C4-2B (cell line): ENCODE data around the gene PMCH.
"Not testable (repeated sequence)": the region's sequence is repeated elsewhere in the genome, so short reads cannot be mapped to it uniquely, and the experiment has no call there.

Source experiments
- H3K27ac ChIP-seq: fragments of 450-650 bp; 2 replicates; pipeline ENCODE4 v1.5.1; 2017
- CTCF ChIP-seq: fragments of 450-650 bp; conservative IDR thresholded peaks from 2 replicates; pipeline ENCODE4 v1.5.1; 2017; ENCODE audit warnings: mild to moderate bottlenecking
- ZFX ChIP-seq: fragments of 450-650 bp; IDR thresholded peaks from 2 replicates; pipeline ENCODE4 v1.6.1; 2017

Gene PMCH

GRCh38 chr12:102172436-102172835 is 25.2 kb downstream of the PMCH start:
- no peak overlapping the region for H3K27ac ChIP-seq
- TF ChIP-seq CTCF = no peak

GRCh38 chr12:102171951-102172350 is 25.7 kb downstream of the PMCH start:
- no peak overlapping the region for H3K27ac ChIP-seq

GRCh38 chr12:102169922-102170621 is 27.6 kb downstream of the PMCH start:
- H3K27ac ChIP-seq = no peak overlapping the region
- peak; percentile 86 for TF ChIP-seq CTCF
- no peak for TF ChIP-seq ZFX

More at GRCh38 chr12:102171951-102172350, 25.7 kb downstream of the PMCH start:
- TF ChIP-seq ZFX (no peak), CTCF (no peak)

GRCh38 chr12:102167821-102168604 is 29.6 kb downstream of the PMCH start:
- no peak overlapping the region for H3K27ac ChIP-seq
- TF ChIP-seq ZFX (no peak), CTCF (no peak)

GRCh38 chr12:102163383-102163782 is 34.2 kb downstream of the PMCH start:
- no peak for TF ChIP-seq ZFX
- no peak for TF ChIP-seq CTCF
- no peak overlapping the region for H3K27ac ChIP-seq

GRCh38 chr12:102155206-102155605 is 42.4 kb downstream of the PMCH start:
- not testable (repeated sequence) for H3K27ac ChIP-seq

- H3K27ac ChIP-seq = not testable (repeated sequence)
Measured at GRCh38 chr12:102147062-102147587, 50.5 kb downstream of the PMCH start.
